Spleen (tissue), 7 donors: ENCODE data around the gene MAP1A.

Experiments
- CTCF ChIP-seq, 11 experiments: fragments of 200-600 bp in 7 of 11; fragments of 450-650 bp in 4 of 11; sonication (generic) in 4 of 11; IDR thresholded peaks in 8 of 11; conservative IDR thresholded peaks in 3 of 11; 1 replicate in 7 of 11; 2 replicates in 4 of 11; pipeline versions ENCODE4 v1.4.0 to v1.8.0; 2016 to 2021; ENCODE audit warnings: antibody characterized with exemption in 11 of 11, inconsistent platforms in 4 of 11, mild to moderate bottlenecking in 1 of 11
- POLR2A ChIP-seq, 3 donors: fragments of 450-650 bp; IDR thresholded peaks; one replicate each; pipeline ENCODE4 v1.5.1; 2017; ENCODE audit warnings: antibody characterized with exemption in 3 of 3, mild to moderate bottlenecking in 1 of 3
- POLR2AphosphoS5 ChIP-seq, 3 donors: sonication (generic); formaldehyde crosslinking; IDR thresholded peaks; one replicate each; pipeline ENCODE4 v1.5.1; 2017; ENCODE audit warnings: antibody characterized with exemption in 3 of 3
- donor health status: DM: no; HTN: no; CAD: no; lungs with moderate emphysema.
- donor health status: DM: no; HTN: no; CAD: no.
- donor health status: DM: no; HTN: no; CAD: no.

- TF ChIP-seq CTCF (IDR thresholded peaks at IDR 0.05 in 8 of 11, conservative IDR thresholded peaks at IDR 0.05 in 3 of 11) (no peak), POLR2AphosphoS5 (IDR thresholded peaks at IDR 0.05) (no peak), POLR2A (IDR thresholded peaks at IDR 0.05) (no peak)
These were observed 6.9 kb downstream of the MAP1A start for GRCh38 chr15:43524254-43524845.
